Sigmoid colon (tissue), 3 donors: ENCODE data around the gene MGRN1.

Source experiments
- CTCF ChIP-seq, 4 experiments: fragments of 450-650 bp in 3 of 4; fragments of 200-600 bp in 1 of 4; IDR thresholded peaks; one replicate each; pipeline ENCODE4 v1.5.1; 2016 to 2019; ENCODE audit warnings: antibody characterized with exemption in 4 of 4, mild to moderate bottlenecking in 3 of 4, moderate library complexity in 2 of 4
- POLR2A ChIP-seq, 2 donors: fragments of 450-650 bp; IDR thresholded peaks; one replicate each; pipeline ENCODE4 v1.6.1; 2016; ENCODE audit warnings: antibody characterized with exemption in 2 of 2, mild to moderate bottlenecking in 2 of 2, moderate library complexity in 2 of 2

- TF ChIP-seq POLR2A (IDR thresholded peaks at IDR 0.05) (no peak), CTCF (IDR thresholded peaks at IDR 0.05) (no peak)
Measured at GRCh38 chr16:4649744-4650442, 25.3 kb downstream of the MGRN1 start.
